Choroid plexus epithelial cell (primary cell): ENCODE measurements around the gene SELENOI.
"Not testable (repeated sequence)": the region's sequence is repeated elsewhere in the genome, so short reads cannot be mapped to it uniquely, and the experiment has no call there.

ENCODE experiments used
- DNase-seq: peaks from one replicate; pipeline ENCODE4 v3.0.0-alpha.2; 2010; ENCODE audit warnings: low read depth
- H3K4me3 ChIP-seq: 2 replicates; pipeline ENCODE4 v1.5.1; 2011; ENCODE audit warnings: low read depth, mild to moderate bottlenecking, control low read depth, low read length, moderate library complexity
- CTCF ChIP-seq: conservative IDR thresholded peaks from 2 replicates; pipeline ENCODE4 v1.5.1; 2011; ENCODE audit warnings: low read depth, mild to moderate bottlenecking, control low read depth, inconsistent platforms, low read length, moderate library complexity

The SELENOI gene

DNA sequence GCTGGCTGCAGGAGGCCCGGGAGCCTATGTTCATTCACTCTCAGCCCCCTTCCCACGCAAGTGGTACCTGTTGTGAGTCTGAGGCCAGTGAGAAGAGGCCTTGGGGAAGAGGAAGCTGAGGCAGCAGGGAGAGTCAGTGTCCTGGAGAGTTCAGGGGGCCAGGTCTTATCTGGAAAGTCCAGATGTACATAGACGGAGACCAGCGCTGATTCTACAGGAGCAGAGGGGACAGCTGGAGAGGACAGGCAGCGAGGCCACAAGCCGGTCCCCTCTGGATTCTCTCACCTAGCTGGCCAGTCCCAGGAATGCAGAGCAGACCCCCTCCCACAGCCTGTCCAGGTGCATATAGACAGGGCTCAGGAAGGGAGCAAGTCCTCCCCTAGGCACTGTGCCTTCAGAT, 29.1 kb upstream of the SELENOI start:
- no peak overlapping the region for H3K4me3 ChIP-seq
- no peak for TF ChIP-seq CTCF
- no peak for DNase-seq

GRCh38 chr2:26317377-26318105, 28.4 kb upstream of the SELENOI start:
- H3K4me3 ChIP-seq = no peak overlapping the region
- no peak for DNase-seq
- no peak for TF ChIP-seq CTCF

GRCh38 chr2:26318950-26319349, 27.0 kb upstream of the SELENOI start:
- H3K4me3 ChIP-seq = no peak overlapping the region
- TF ChIP-seq CTCF = no peak
- no peak for DNase-seq

- DNase-seq, H3K4me3 ChIP-seq: not testable (repeated sequence)
These were observed 21.5 kb upstream of the SELENOI start for GRCh38 chr2:26324479-26324878.

- no peak for TF ChIP-seq CTCF
- DNase-seq = no peak
- H3K4me3 ChIP-seq = no peak overlapping the region
These were observed 21.0 kb upstream of the SELENOI start for GRCh38 chr2:26324903-26325302.

DNA sequence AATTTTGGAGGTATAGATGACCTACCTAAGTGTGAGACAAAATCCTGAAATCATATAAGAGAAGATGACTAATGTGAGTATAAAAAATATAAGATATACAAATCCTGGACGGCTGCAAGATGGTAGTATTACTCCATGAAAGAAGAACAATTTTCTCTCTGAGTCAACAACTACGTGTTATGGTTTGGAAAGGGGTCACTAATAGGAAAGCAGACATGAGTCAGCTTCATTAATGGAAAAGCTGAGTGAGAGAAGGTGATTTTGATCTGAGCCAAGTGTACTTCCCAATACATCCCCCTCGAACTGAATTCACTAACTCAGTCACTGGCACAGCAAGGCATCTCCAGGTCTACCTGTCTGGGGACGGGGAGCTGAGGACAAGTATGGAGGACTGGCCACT, 20.1 kb upstream of the SELENOI start:
- H3K4me3 ChIP-seq = no peak overlapping the region
- no peak for TF ChIP-seq CTCF
- DNase-seq = peak; percentile 51

DNA sequence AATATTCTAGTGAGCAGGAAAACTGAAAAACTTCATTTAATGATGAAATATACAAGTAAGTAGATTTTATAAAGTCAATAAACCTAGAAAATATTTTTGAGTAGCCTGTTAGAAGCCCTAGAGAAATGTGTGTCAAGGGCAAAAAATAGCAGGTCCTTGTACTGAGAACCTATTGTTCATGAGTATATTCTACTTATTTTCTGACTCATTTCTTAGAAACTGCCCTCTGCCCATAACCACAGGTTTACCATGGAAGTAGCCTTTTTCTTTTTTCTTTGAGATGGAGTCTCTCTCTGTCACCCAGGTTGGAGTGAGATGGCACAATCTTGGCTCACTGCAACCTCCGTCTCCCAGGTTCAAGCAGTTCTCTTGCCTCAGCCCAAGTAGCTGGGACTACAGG, 19.4 kb upstream of the SELENOI start:
- DNase-seq = no peak
- H3K4me3 ChIP-seq = no peak overlapping the region
- TF ChIP-seq CTCF = no peak
